T follicular helper cell (primary cell): ENCODE results near the gene ST3GAL5.

ENCODE experiments used
- DNase-seq: peaks from one replicate; pipeline ENCODE4 v3.0.0-alpha.2; 2020; ENCODE audit warnings: low read depth

Gene ST3GAL5

DNA sequence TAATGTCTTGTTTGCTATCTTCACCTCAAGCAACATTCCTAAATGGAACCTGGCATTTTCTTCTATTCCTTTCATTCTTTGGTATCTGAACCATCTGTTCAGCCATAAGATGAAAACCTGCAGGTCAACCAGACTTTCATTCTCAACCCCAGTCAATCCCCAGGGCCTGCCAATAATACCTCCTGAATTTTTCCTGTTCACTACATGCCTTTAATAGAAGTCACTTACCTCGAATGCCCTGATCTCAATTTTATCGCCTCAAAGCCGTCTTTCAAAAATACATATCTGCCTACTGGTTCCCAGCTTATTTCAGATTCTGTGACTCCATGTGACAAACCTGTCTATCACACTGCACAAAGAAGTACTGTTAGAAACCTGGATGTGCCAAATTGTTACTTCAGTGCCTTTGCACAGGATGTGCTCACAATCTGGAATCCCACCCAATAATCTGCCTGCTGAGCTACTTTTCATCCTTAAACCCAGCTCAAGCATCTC, 22.6 kb downstream of the ST3GAL5 start:
- no peak for DNase-seq

DNA sequence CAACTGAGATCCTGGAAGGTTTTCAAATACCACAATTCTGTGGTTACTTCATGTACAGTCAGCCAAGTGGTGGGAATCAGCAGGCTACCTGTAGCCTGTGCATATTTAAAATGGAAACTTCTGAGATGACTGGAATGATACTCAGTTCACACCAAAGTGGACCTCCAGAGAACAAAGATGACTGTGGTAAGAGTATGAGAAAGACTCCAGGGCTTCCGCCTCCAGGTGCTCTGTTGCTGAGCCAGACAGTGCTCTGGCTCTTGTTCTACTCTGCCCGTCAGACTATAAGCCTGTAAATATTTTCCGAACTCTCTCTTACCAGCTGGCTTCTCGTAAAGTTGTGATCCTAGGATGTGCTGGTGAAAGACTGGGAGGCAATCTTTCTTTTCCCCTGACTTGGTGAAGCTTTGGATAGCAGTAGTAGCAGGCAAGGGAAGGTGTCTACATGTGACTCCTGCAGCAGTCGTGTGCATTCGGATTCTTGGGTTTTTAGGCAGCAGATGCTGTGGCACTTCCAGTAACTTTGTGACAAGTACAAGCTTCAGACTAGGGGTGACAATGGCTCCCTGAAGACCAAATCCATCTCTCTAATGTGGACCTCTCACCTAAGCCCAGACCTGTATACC, 23.1 kb downstream of the ST3GAL5 start:
- no peak for DNase-seq

DNA sequence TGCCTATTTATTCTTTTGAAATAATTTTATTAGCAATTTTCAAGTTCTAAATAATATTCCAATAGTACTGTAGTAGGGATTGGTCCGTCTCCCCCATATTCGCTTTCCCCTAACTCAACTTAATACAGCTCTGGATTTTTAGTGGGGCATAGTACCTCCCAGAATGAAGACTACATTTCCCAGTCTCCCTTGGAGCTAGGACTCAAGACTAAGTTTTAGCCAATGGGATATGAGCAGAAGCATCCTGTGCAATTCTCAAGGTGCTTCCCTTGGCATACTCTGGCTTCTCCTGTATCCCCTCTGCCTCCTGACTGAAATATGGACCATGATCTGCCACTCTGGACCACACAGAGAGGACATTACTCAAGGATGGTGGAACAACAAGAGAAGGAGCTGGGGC, 24.1 kb downstream of the ST3GAL5 start:
- DNase-seq, result no peak

DNA sequence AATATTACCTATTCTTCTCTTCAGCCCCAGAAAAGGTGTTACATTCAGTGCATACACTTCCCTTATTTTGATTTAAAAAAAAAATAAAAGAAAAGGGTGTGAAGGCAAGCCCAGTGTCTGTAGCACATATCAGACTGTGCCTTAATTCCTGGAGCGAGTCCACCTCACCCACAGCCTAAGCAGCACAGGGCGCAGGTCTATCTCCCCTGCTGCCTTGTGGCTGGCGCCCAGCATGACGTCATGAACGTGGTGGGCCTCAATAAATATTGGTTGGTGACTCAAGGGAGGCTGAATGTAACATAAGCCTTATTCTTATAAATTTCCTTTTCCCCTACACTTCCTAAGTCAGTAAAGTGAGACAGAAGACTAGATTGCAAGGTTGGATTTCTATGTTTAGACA, 26.4 kb downstream of the ST3GAL5 start:
- peak; percentile 20 for DNase-seq

DNA sequence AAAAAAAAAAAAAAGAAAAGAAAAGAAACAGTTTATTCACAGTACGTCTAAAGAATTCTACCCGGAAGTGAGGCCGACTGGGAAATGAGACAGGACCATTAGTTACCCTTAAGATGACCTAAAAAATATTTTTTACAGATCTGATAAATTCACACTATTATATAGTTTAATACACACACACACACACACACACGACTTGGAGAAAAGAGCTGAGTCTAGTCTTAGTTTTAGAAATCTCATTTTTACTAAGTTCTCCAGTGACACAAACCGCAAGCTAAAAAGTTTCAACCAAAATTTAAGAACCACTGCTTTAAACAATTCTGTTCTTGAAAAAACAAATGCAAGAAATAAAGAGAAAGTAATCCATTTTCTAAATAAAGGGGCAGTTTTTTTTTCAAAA, 27.1 kb downstream of the ST3GAL5 start:
- DNase-seq, result no peak

DNA sequence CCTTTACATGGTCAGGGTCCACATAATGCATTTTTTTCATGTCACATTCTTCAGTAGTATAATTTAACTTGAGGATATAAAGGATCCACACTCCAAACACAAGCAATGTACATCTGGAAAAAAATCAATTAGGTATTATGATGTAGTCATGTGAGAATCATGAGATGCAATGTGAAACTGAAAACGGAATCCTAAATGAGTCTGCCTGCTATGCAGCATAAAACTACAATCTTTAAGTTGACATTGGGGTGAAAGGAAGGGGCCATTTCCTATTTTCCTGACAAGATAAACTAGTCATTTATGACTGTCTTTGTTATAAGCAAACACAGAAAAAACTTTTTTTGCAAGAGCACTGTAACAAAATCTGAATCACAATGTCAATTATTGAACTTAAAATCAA, 27.6 kb downstream of the ST3GAL5 start:
- DNase-seq, result no peak

DNA sequence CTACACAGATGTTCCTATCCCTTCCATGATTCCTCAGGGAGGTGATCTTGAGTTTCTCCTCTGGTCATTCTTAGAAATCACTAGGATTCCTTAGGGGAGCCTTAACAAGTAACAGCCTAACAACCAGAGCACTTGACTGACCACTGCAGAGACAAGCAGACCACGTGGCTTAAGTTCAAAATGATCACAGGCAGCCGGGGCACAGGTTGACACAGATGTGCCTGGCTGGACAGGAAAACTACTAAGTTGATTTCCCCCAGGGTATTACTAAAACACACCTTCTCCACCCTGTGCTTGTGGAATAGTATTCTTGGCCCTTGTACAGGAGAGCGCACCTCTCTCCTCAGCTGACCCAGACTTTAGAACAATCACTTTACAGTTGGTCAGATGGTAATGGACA, 29.9 kb downstream of the ST3GAL5 start:
- DNase-seq, result no peak

DNA sequence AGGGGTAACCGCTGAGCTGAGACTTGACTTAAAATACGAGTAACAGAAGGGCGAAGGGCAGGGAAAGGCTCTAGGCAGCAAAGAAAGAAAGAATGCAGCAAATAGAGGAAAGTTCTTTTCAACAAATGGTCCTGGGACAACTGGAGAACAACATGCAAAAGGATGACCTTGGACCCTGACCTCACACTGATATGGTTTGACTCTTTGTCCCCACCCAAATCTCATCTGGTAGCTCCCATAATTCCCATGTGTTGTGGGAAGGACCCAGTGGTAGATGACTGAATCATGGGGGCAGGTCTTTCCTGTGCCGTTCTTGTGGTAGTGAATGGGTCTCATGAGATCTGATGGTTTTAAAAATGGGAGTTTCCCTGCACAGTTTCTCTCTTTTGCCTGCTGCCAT, 33.9 kb downstream of the ST3GAL5 start:
- no peak for DNase-seq

DNA sequence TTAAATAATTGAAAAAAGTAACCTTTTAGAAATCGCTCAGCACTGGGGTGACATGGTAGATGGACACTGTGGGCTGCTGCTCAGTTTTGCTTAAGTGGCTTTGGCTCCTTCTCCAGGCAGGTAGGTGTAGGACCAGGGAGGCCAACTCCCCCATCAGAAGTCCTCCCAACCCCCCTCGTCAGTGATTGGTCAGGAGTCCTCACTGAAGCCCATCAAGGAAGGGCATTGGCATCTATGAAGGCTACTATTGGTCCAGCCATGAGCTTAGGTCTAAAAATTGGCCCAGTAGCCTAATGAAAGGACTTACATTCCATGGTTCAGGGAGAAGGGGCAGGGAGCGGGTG, 34.7 kb downstream of the ST3GAL5 start:
- DNase-seq, result no peak

DNA sequence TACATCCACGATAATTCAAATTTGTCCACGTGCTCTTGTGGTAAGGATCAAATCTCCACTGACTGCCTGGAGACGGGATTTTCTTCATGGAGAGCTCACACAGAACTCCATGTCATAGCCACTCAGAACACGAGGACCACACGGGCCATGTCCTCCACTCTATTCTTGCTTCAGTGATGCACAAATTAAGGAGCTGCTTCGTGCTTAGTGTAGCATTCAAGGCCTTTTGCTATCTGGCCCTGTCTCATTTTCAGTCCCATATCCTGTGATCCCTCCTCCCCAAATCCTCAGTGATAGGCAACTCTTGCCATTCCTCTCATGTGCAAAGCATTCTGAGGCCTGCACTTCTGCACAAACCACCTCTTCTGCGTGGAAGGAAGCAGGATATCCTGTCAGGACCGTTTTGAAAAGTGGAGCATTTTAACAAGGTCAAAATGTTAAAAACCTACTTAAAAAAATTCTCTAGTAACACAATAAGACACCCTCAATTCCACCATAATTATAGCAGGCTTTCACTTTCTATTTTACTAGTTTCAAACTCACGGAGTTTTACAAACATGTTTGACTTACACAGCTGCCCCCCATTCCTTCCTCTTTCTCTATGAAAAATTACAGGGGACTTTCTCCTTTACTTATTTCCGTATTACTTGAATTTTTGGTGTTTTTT, 35.2 kb downstream of the ST3GAL5 start:
- DNase-seq, result no peak

DNA sequence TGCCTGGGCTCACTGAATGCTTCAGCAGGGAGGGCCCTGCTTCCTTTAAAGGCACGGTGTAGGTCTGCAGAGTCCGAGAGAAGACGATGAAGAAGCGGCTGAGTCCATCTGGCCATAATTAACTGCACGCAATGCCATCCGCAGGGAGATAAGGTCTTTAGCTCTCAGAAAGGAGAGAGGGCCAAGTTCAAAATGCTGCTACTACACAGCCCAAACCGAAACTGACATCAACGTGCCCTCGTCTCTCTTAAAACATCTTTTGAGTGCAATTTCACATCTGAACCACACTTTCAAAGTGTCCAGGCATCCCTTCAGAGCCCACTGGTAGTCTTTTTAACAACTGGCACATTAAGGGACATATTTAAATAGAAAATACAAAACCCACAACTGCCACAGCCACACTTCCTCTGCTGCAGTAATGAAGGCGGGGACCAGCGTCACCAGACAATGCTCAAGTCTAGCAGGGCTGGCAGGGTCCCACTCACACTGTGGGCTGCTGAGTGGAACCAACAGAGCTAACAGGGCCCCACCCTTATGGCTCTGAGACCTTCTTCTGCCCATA, 35.8 kb downstream of the ST3GAL5 start:
- peak; percentile 54 for DNase-seq

DNA sequence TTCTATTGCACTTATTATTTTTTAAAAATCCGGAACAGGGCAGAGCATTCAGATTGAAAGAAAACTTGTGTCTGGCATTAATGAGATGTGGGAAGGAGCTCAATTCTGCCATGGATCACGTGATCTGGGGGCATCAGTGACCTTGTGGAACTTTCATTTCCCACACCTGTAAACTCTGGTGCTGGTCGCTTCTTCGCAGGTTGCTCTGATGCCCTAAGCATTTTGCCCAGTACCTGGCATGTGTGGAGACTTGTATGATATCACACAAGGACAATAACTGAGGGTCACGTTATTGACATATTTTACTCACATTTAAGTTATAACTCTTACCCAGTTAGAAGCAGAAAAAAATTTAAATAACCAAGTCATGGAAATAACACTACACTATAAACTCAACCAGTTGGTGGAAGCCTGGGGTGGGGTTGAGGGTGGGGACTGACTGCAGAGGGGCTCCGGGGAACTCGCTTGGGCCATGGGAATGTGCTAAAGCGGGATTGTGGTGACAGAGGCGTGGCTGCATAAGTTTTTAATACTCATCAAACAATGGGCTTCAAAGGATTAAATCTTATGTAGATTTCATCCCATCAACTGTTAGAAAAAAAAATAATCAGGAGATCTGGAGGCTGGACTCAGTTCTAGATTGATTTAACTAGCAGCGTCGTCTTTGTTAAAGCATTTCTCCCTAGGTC, 36.5 kb downstream of the ST3GAL5 start:
- no peak for DNase-seq

DNA sequence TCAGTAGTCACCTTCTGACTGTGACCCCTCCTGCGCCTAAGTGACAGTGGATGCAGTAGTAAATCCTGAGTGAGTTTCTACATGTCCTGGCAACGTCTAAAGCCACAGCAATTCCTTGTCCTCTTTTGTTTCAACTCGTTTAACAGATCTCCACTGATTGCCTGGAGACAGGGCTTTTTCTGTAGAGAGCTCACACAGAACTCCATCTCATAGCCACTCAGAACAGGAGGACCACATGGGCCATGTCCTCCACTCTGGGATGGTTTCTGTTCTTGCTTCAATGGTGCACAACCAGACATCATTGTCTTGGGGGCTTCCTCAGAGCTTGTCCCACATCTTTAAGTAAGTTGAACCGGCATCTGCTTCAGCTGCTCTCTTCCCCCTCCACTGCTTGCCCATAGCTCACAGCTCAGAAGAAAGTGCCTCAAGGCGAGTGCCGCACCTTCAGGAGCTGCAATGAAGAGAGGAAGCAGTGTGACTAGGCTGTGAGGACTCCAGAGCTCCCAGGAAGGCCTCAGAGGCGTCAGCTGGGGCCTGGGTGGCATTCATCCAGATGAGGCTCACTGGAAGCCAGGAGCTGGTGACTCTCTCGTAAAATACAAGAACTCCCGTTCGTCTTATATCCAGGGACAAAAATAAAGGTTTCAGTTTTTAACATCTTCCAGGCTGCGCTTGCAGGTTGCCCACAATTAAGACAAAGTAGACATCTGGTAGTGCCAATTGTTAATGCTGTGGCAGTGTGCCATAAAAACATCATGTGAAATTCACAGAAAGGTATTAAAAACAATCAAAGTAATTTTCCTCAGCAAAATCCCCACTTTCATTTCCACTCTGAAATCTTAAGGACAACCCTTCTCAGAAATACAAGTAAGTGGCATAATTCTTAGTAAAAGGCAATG, 37.3 kb downstream of the ST3GAL5 start:
- DNase-seq, result no peak

DNA sequence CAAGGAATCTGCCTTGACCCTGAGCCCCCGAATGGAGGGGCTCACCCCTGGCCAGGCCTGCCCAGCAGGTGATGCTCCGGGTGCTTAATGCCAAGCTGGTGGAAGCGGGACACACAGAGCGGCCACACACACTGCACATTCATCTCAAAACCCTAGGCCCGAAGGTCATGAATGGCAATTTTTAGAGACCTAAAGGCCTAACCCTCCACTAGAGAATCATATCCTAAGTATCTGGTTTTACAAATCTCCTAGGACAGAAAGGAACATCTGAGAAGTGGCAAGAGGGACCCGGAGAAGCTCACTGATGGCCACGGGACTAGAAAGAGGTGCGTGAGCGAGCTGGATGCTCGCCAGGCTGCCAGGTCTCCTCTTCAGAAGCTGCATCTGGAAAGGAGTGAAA, 38.3 kb downstream of the ST3GAL5 start:
- DNase-seq, result no peak

DNA sequence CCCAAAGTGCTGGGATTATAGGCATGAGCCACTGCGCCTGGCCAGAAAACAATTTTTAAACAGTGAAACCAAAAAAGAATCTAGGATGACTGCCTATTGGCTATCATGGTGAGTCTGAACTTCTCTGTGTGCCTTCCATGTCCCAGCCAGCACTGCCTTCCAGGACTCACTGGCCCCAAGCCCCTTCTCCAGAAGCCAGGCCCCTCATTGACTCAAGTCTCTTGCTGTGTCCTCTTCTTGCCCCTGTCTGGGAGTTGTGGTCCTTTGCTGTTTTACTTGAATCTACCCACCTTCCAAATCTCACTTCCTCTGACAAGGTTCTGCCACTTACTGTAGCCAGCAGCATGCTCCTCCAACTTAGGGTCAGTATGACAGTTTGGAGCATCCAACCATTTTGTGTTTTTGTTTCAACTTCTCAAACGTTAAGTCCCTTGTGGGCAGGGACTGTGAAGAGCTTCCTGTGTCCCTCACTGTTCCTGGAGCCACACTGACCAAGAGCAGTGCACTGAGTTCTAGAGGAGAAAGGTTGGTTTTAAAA, 41.7 kb downstream of the ST3GAL5 start:
- DNase-seq, result no peak

DNA sequence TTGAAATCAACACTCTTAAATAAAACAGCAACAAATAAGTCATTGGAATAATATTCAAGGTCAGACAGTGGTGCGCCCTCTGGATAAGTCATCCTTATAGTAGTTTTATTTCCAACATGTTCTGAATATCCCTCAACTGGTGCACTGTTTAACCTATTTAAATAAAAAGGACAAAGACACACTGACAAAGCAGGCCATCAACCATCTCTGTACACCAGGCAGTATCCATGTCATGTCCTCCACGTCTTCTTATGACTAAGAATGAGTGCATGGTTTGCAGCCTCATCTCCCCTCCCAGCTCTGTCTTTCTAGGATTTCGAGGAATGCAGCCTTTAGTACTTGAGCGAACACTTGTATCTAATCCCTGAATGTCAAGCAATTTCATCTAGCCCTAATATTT, 42.4 kb downstream of the ST3GAL5 start:
- DNase-seq, result no peak

DNA sequence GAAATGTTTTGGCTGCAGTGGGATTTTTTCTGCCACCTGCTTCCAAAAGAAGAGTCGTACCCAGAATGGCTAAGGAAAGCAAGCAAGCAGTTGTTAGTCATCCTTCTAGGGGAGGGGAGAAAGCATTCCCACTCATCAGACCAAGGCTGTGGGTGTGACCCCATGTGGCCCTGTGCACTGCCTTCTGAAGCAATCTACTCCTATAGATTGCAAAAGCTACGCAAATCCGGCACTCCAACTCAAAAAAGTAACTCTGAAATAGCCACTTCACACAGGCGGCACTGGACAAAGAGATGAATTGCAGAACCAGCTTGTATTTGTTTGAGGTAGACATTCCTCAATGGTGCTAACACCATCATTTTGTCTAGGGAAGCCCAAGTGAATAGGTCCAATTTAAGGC, 44.3 kb downstream of the ST3GAL5 start:
- no peak for DNase-seq

DNA sequence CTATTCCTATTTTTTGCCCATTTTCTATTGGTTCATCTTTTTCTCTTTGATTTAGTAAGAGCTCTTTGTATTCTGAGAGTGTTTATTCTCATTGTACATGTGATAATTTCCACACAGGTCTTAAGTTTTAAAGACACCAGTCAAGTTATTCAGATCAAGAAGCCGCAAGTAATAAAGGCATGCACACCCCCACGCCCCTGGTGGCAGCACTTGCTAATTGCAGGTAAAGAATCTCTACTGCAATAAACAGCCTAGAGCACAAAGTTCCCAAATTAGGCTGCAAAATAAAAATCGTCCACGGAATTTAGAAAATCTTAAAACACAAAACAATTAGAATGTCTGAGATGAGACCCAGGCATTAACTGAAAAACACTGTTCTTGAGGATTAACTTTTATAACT, 45.2 kb downstream of the ST3GAL5 start:
- DNase-seq, result no peak

DNA sequence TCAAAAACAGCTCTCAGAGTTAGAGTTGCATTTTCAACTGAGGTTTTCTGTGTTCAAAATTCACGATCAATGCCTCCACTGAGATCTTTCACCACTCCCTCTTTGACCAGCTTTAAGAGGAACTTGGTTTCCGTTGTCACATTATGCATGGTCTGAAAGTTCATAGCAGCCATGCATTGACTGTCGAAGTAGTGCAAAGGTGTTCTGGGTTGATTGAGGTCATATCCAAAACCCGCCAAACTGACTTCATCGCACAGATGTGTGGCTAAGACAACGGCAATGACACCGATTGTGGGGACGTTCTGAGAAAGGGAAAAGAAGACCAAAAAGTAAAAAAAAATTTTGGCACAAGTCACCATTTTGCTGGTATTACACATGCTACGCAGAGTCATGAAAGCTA, 48.7 kb downstream of the ST3GAL5 start:
- no peak for DNase-seq

DNA sequence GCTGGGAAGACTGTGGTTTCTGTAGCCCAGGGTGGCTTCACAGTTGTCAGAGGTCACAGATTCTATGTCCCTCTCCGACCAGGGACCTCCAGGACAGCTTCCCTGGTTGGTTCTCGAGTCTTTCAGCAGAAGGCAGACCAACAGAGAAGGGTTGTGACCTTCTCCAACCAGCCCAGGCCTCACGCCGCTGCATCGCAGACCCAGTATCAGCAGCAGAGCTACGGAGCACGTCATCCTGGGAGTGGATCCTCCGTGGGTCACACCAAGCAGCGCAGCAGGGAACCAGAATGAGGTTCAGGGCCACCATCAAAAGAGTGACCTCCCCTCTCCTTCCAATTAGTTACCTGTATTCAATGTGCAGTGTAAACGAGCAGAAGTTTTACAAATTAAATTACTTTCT, 49.3 kb downstream of the ST3GAL5 start:
- DNase-seq, result no peak

DNA sequence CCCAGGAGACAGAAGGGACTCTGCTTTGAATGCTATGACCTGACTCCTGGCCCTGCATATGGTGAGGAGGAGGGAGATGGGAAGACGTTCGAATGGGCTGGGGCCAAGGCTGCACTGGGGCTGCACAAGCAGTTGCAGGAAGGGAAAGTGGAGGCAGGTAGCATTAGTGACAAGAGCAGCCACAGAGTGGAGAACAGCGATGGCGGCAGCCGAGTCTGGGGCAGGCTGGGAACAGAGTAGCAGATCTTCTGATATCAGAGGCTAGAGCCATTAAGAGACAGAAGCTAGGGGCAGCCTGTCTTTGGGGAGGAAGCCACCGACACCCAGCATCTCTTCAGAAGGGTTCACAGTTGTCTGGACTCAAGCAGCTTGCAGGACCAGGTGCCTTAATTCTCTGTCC, 50.1 kb downstream of the ST3GAL5 start:
- DNase-seq, result no peak

DNA sequence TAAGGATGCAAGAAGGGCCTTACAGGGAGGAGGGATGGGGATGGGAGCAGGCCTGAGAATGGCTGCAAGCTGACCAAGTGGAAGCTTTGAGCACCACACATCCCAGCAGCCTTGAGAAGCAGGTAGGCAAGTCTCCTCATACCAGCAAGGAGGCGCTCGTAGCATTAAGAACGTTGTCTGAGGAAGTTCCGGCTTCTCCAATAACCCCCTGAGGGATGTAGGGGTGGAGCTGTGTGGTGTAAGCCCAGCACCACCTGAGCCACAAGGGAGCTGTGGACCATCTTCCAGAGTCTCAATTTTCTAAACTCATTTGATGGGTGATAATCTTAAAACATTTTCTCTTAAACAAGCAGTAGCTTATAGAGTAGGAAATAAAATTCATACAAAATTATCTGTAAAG, 50.6 kb downstream of the ST3GAL5 start:
- DNase-seq, result no peak
